PC-3 (cell line): ENCODE results near the gene ASCC3. TPM values are rescaled to one million over a fixed set of nuclear protein-coding genes. Genes with fewer than 3 reads are reported as not detected.

Experiments
- ATAC-seq: fragments of 200-7000 bp; cut with Tn5 transposase; 2 replicates; pipeline ENCODE4 v1.9.1; 2020; ENCODE audit warnings: mild to moderate bottlenecking, moderate library complexity
- BruUV-seq: library from RNA; stranded (reverse); fragments of 400-500 nt; replicated peaks from 2 replicates; lab custom pipeline; 2021; lab: Mats Ljungman, UMichigan
- CTCF ChIA-PET: fragments of 300-600 bp; sonication (Branson Sonifier 250); formaldehyde crosslinking; loops from one replicate; lab custom pipeline; 2022; ENCODE audit warnings: antibody characterized with exemption; lab: Charles Lee
- POLR2A ChIA-PET: fragments of 300-600 bp; sonication (Branson Sonifier 250); formaldehyde crosslinking; loops from one replicate; lab custom pipeline; 2022; ENCODE audit warnings: antibody characterized with exemption; ENCODE audit not compliant: unreplicated experiment; lab: Charles Lee
- DNase-seq: peaks from one replicate; pipeline ENCODE4 v3.0.0-alpha.2; 2015
- H2AFZ ChIP-seq: fragments of 300-600 bp; sonication (generic); 2 replicates; pipeline ENCODE4 v1.6.0; 2016; ENCODE audit warnings: antibody characterized with exemption, low read length
- H3F3A ChIP-seq: fragments of 300-600 bp; sonication (generic); one replicate; pipeline ENCODE4 v1.6.0; 2017; ENCODE audit warnings: antibody characterized with exemption, low read length, control low read depth, mild to moderate bottlenecking; ENCODE audit not compliant: unreplicated experiment
- H3K27ac ChIP-seq: fragments of 300-600 bp; sonication (generic); 2 replicates; pipeline ENCODE4 v1.5.1; 2016; ENCODE audit warnings: mild to moderate bottlenecking, low read length
- H3K27me3 ChIP-seq: fragments of 300-600 bp; sonication (generic); 2 replicates; pipeline ENCODE4 v1.6.1; 2016; ENCODE audit warnings: low read length, mixed read lengths
- H3K36me3 ChIP-seq: fragments of 300-600 bp; sonication (generic); 2 replicates; pipeline ENCODE4 v1.6.1; 2016; ENCODE audit warnings: low read depth, mixed run types, low read length, mixed read lengths
- H3K4me1 ChIP-seq: fragments of 300-600 bp; sonication (generic); 2 replicates; pipeline ENCODE4 v1.5.1; 2016; ENCODE audit warnings: low read length; ENCODE audit not compliant: insufficient read depth
- H3K4me2 ChIP-seq: fragments of 300-600 bp; sonication (generic); 2 replicates; pipeline ENCODE4 v1.6.0; 2016; ENCODE audit warnings: low read length
- H3K4me3 ChIP-seq: fragments of 300-600 bp; sonication (generic); 2 replicates; pipeline ENCODE4 v1.5.1; 2016; ENCODE audit warnings: mild to moderate bottlenecking, low read length, mixed read lengths
- H3K79me2 ChIP-seq: fragments of 300-600 bp; sonication (generic); 2 replicates; pipeline ENCODE4 v1.6.1; 2017; ENCODE audit warnings: low read length, mixed read lengths
- H3K9ac ChIP-seq: fragments of 300-600 bp; sonication (generic); 2 replicates; pipeline ENCODE4 v1.6.0; 2016; ENCODE audit warnings: mild to moderate bottlenecking, low read length
- H3K9me2 ChIP-seq: fragments of 300-600 bp; sonication (generic); replicated peaks from 2 replicates; pipeline ENCODE4 v1.6.1; 2016; ENCODE audit warnings: mixed run types, low read length, mixed read lengths
- H3K9me3 ChIP-seq: fragments of 300-600 bp; sonication (generic); 2 replicates; pipeline ENCODE4 v1.6.1; 2016; ENCODE audit warnings: low read length, mixed read lengths
- H4K20me1 ChIP-seq: fragments of 300-600 bp; sonication (generic); 2 replicates; pipeline ENCODE4 v1.6.1; 2016; ENCODE audit warnings: low read length, mixed read lengths
- EZH2 ChIP-seq: fragments of 300-600 bp; sonication (generic); IDR thresholded peaks from one replicate; pipeline ENCODE4 v1.6.1; 2017; ENCODE audit warnings: antibody characterized with exemption, mild to moderate bottlenecking, low read length; ENCODE audit not compliant: unreplicated experiment
- EZH2phosphoT487 ChIP-seq: fragments of 300-600 bp; sonication (generic); IDR thresholded peaks from 2 replicates; pipeline ENCODE4 v1.6.1; 2018; ENCODE audit warnings: mild to moderate bottlenecking, antibody characterized with exemption, low read length, borderline replicate concordance
- intact Hi-C: fragments of 100-400 bp; cut with micrococcal nuclease; formaldehyde crosslinking; loops from 2 replicates; pipeline ENCODE4 v1.9.0; 2023
- total RNA-seq: library from RNA; depleted of rRNA; stranded (reverse); fragments of >200 nt; gene quantifications from 2 replicates; pipeline ENCODE4 v1.2.3, GENCODE V29; 2014
- TF ChIP-seq, protein P1 (sequence below): fragments of 300-600 bp; sonication (generic); conservative IDR thresholded peaks from 2 replicates; pipeline ENCODE4 v1.5.1; 2017; ENCODE audit warnings: antibody characterized with exemption, low read depth, mild to moderate bottlenecking, low read length

Gene ASCC3
- total RNA-seq, 1 experiment from 2014 or later, result 27.7 TPM

DNA sequence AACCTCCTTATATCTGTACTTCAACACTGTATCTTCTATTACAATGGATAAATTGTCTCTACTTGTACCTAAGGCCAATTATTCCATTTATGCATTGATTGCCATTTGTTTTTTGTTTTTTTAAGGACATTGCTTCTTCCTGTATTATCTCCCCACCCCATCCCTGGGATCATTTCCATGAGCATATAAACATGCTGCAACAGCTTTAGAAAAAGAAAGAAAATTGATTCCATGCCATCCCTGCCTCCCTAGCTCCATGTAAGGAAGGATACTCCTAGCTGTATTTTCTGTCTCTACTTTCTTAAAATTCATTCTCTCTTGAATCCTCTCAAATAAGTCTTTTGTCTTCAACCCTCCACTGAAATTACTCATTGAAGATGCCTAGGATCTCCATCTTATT is 314.6 kb downstream of the ASCC3 start:
- POLR2A ChIA-PET, result no interaction called here
- H3K4me2 ChIP-seq, result no peak overlapping the region
- H3K4me1 ChIP-seq, result no peaks in the 10 kb centered on the region
- ATAC-seq, result no peak
- H2AFZ ChIP-seq, result no peak overlapping the region
- no peak for DNase-seq
- CTCF ChIA-PET, result no interaction called here
- no peaks in the 10 kb centered on the region for H3K79me2 ChIP-seq
- H3K36me3 ChIP-seq, result no peaks in the 10 kb centered on the region
- TF ChIP-seq, protein P1, sequence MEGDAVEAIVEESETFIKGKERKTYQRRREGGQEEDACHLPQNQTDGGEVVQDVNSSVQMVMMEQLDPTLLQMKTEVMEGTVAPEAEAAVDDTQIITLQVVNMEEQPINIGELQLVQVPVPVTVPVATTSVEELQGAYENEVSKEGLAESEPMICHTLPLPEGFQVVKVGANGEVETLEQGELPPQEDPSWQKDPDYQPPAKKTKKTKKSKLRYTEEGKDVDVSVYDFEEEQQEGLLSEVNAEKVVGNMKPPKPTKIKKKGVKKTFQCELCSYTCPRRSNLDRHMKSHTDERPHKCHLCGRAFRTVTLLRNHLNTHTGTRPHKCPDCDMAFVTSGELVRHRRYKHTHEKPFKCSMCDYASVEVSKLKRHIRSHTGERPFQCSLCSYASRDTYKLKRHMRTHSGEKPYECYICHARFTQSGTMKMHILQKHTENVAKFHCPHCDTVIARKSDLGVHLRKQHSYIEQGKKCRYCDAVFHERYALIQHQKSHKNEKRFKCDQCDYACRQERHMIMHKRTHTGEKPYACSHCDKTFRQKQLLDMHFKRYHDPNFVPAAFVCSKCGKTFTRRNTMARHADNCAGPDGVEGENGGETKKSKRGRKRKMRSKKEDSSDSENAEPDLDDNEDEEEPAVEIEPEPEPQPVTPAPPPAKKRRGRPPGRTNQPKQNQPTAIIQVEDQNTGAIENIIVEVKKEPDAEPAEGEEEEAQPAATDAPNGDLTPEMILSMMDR, result no peak
- TF ChIP-seq EZH2phosphoT487 (no peak), EZH2 (no peak)
- intact Hi-C loops, result no loop called here
- H4K20me1 ChIP-seq, result no peaks in the 10 kb centered on the region
- no peaks in the 10 kb centered on the region for H3K27me3 ChIP-seq
- no peak overlapping the region for H3K4me3 ChIP-seq
- H3F3A ChIP-seq, result no peaks in the 10 kb centered on the region
- no peaks in the 10 kb centered on the region for H3K9me3 ChIP-seq
- H3K9me2 ChIP-seq, result no peaks in the 10 kb centered on the region
- H3K9ac ChIP-seq, result no peak overlapping the region
- no TSS peak for BruUV-seq
- H3K27ac ChIP-seq, result no peak overlapping the region

DNA sequence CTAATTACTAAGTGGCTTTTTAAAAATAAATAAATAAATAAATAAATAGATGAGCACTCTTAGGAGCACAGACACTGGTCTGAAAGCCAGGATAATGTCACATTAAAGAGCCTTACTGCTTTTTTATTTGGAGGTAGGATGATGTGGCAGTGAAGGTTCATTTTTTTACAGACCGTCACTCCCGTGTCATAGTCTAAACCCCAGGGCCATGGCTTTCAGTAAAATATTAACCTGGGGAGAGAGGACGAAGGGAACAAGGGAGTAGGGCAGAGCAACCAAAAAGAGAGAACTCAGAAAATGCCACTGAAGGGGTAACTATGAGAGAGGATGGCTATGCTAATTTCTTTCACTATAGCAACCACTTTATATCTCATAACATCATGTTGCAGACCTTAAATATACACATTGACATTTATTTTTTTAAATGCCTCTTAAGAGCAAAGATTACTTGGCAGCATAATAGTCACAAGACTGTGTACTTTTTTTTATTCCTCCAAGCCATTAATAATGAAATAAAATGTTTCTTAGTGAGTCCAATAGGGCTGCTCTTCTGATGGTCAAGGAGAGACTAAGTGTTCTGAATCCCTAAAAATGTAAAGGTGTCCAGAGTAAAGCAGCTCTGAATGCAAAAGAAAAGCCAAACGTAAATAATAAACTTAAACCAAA is 315.6 kb downstream of the ASCC3 start:
- no peak overlapping the region for H3K4me3 ChIP-seq
- no peak overlapping the region for H3K9ac ChIP-seq
- TF ChIP-seq, protein P1, result no peak
- no peak for TF ChIP-seq EZH2
- no peak for TF ChIP-seq EZH2phosphoT487
- no TSS peak for BruUV-seq
- H3K79me2 ChIP-seq, result no peaks in the 10 kb centered on the region
- no peaks in the 10 kb centered on the region for H4K20me1 ChIP-seq
- ATAC-seq (no peak), DNase-seq (no peak)
- H3K9me2 ChIP-seq, result no peaks in the 10 kb centered on the region
- POLR2A ChIA-PET, result no interaction called here
- peaks cover 6% of the 10 kb centered on the region for H3K4me1 ChIP-seq
- CTCF ChIA-PET, result no interaction called here
- no peaks in the 10 kb centered on the region for H3K27me3 ChIP-seq
- H3K4me2 ChIP-seq, result no peak overlapping the region
- no peak overlapping the region for H2AFZ ChIP-seq
- intact Hi-C loops, result no loop called here
- H3K36me3 ChIP-seq, result no peaks in the 10 kb centered on the region
- no peaks in the 10 kb centered on the region for H3F3A ChIP-seq
- no peaks in the 10 kb centered on the region for H3K9me3 ChIP-seq
- H3K27ac ChIP-seq, result no peak overlapping the region

- Histone ChIP-seq H3K27ac (0 out of 2 replicates have a peak overlapping the region, but pooled peaks have one; percentile 31), H3K9me2 (no peaks in the 10 kb centered on the region), H2AFZ (no peak overlapping the region), H3K4me2 (no peak overlapping the region), H3F3A (no peaks in the 10 kb centered on the region), H4K20me1 (no peaks in the 10 kb centered on the region), H3K9ac (no peak overlapping the region), H3K79me2 (no peaks in the 10 kb centered on the region), H3K36me3 (no peaks in the 10 kb centered on the region), H3K4me1 (peaks cover 15% of the 10 kb centered on the region), H3K4me3 (no peak overlapping the region), H3K27me3 (no peaks in the 10 kb centered on the region), H3K9me3 (no peaks in the 10 kb centered on the region)
- ChIA-PET CTCF (no interaction called here), POLR2A (interaction anchor here (0.7 kb wide), 1 partner anchor 11 kb away, joined by 4 read pairs; no protein-coding TSS in a partner anchor)
- DNase-seq (no peak), ATAC-seq (no peak)
- BruUV-seq, result no TSS peak
- TF ChIP-seq EZH2phosphoT487 (no peak), EZH2 (no peak)
- TF ChIP-seq, protein P1, result no peak
- intact Hi-C loops, result no loop called here
These were observed 321.3 kb downstream of the ASCC3 start for GRCh38 chr6:100559859-100560258.
